Epithelial cell of proximal tubule (primary cell): ENCODE measurements around the gene NRXN3. TPM values are rescaled to one million over a fixed set of nuclear protein-coding genes. Genes with fewer than 3 reads are reported as not detected.

ENCODE experiments used
- DNase-seq: peaks from one replicate; pipeline ENCODE4 v3.0.0-alpha.2; 2011; ENCODE audit warnings: low read depth
- H3K4me3 ChIP-seq: 2 replicates; pipeline ENCODE4 v1.5.1; 2011; ENCODE audit warnings: low read depth, mild to moderate bottlenecking, low read length
- total RNA-seq: library from RNA; depleted of rRNA; stranded (reverse); fragments of >200 nt; gene quantifications from 2 replicates; pipeline ENCODE4 v1.2.3, GENCODE V29; 2015
- TF ChIP-seq, protein P1 (sequence below): conservative IDR thresholded peaks from 2 replicates; pipeline ENCODE4 v1.5.1; 2012; ENCODE audit warnings: low read depth, mild to moderate bottlenecking, low read length

The NRXN3 gene
- total RNA-seq, 1 donor from 2014 or later: 1.2 TPM

- TF ChIP-seq, protein P1, sequence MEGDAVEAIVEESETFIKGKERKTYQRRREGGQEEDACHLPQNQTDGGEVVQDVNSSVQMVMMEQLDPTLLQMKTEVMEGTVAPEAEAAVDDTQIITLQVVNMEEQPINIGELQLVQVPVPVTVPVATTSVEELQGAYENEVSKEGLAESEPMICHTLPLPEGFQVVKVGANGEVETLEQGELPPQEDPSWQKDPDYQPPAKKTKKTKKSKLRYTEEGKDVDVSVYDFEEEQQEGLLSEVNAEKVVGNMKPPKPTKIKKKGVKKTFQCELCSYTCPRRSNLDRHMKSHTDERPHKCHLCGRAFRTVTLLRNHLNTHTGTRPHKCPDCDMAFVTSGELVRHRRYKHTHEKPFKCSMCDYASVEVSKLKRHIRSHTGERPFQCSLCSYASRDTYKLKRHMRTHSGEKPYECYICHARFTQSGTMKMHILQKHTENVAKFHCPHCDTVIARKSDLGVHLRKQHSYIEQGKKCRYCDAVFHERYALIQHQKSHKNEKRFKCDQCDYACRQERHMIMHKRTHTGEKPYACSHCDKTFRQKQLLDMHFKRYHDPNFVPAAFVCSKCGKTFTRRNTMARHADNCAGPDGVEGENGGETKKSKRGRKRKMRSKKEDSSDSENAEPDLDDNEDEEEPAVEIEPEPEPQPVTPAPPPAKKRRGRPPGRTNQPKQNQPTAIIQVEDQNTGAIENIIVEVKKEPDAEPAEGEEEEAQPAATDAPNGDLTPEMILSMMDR: no peak
- DNase-seq: no peak
- H3K4me3 ChIP-seq: no peak overlapping the region
These were observed 1237.4 kb downstream of the NRXN3 start for GRCh38 chr14:79407572-79407971.

DNA sequence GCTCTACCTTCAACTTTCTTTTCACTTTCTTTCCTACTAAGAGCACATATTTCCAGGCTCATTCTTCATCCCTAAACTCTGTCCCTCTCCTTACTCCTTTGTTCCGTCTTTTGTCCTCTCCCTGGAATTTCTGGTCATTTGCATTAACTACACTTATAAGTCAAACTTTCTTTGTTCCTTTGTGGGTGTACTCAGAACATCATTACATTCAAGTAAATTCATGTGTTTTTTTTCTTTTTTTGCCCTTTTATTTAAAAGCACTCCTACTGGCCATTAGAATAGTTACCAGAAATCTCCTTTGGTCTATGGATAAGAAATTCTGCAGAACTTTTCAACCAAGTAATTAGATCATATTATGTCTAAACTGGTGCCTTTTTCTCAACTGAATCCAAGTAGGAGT, 1238.5 kb downstream of the NRXN3 start:
- H3K4me3 ChIP-seq: no peak overlapping the region
- TF ChIP-seq, protein P1: no peak
- no peak for DNase-seq

GRCh38 chr14:79411403-79412174, 1241.4 kb downstream of the NRXN3 start:
- no peak overlapping the region for H3K4me3 ChIP-seq
- TF ChIP-seq, protein P1: no peak
- no peak for DNase-seq

DNA sequence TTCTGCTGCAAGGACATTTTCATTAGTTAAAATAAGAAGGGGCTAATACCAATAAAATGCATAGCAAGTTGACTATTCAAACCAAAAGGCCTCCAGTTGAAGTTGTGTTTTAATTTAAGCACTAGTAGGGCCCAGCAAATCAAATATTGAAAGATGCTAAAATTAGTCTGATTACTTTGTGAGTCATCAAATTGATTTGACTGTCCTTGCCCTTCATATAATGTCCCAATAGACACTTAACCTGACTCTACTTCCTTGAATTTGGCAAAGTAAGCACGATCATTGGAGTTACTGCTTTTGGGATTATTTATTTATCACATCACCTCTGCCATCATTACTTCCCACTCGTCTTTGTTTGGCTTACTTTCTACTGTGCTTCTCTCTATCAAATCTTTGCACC, 1242.6 kb downstream of the NRXN3 start:
- TF ChIP-seq, protein P1: no peak
- H3K4me3 ChIP-seq: no peak overlapping the region
- no peak for DNase-seq

- no peak for DNase-seq
- TF ChIP-seq, protein P1: no peak
- H3K4me3 ChIP-seq: no peak overlapping the region
These were observed 1243.7 kb downstream of the NRXN3 start for GRCh38 chr14:79413734-79414428.

- TF ChIP-seq, protein P1: no peak
- no peak for DNase-seq
- H3K4me3 ChIP-seq: no peak overlapping the region
These were observed 1245.6 kb downstream of the NRXN3 start for GRCh38 chr14:79415726-79416125.
